GM19455 (cell line): ENCODE results near the gene PTPRJ.

Experiments used
- ATAC-seq: cut with Tn5 transposase; IDR thresholded peaks from one replicate; pipeline ENCODE4 v1.9.1; 2021; ENCODE audit not compliant: unreplicated experiment

The PTPRJ gene

DNA sequence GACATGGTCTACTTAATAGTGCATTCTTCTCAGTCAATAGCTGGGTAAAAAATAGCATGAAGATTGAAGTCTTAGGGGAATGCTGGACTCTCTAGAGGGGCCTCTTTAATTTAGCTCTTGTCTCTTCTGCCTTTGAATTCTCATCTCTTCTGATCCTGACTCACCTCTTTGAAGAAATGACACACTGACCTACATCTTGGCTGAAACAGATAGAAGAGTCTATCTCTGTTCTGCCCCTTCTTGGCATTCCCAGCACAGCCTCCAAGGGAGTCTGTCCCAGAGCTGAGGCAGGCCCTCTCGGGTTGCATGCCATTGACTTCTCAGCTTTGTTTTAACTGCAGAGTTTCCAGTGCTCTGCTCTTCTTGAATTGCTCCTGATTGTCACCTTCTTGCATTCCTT lies 55.7 kb downstream of the PTPRJ start:
- ATAC-seq: no peak

DNA sequence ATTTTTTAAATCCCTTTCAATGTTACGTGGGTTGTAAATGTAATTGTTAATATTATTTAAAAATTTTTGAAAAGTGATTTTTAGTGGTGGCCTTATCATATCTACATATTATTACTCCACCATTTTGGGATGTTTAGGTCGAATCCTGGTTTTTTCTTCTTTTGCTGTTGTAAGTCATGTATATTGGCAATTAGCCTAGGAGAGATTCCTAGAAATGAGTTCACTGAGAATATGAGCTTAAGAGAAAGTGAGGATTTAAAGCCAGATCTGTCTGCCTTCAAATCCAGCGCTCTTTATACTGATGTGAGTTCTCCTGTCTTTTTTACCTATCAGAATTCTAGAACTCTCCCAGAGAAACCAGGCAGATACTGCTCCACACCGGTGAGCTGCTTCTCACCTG lies 56.1 kb downstream of the PTPRJ start:
- no peak for ATAC-seq

DNA sequence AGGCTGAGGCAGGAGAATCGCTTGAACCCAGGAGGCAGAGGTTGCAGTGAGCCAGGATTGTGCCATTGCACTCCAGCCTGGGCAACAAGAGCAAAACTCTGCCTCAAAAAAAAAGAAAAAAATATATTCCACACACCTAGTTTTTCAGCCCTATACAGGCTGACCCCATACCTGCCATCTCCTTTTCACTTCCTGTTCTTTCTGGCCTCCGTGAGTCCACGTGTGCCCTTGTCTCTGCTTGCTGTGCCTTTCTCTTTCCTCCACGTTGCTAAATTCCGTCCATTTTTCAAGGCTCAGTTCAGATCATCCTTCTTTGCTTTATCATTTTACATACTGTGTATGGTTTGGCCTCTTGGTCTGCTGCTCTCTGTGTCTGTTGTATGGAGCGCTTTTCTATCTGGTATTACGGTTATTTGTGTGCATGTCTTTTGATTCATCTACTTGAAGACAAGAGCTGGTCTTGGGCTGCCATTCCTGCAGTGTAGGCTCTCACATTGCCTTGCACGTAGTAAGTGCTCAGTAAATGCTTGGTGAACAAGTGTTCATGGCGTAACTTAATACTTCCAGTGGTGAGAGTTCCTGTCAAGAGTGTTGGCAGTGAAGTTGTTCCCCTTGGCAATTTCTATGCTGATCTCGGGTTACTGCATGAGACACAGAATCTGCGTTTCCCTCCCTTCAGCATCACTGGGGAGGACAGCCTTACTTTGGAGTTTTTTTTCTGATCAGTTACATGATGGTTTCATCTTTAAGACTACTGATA lies 57.5 kb downstream of the PTPRJ start:
- no peak for ATAC-seq

DNA sequence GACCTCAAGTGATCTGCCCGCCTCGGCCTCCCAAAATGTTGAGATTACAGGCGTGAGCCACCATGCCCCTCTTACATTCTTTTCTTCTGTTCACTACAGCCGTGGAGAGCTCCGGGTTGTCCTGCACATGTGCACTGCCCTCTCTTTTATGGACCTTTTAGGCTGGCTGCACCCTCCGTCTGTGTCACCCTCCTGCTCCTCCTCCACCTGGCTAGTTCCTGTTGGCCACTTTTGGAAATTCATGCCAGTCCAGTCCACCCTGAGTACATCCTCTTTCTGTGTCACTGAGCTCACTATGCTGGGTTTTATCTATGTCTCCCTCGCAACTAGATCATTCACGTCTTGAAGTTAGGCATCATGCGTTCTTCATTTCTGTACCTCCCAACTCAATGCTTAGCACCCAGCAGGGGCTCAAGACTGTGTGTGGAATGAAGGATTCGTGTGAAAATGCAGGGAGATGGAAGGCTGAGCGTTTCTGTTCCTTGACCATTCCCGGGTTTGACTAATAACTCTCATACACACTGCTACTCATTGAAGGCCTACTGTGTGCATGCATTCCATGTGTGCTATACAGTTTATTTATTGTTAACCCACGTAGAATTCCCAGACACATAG lies 60.6 kb downstream of the PTPRJ start:
- no peak for ATAC-seq

DNA sequence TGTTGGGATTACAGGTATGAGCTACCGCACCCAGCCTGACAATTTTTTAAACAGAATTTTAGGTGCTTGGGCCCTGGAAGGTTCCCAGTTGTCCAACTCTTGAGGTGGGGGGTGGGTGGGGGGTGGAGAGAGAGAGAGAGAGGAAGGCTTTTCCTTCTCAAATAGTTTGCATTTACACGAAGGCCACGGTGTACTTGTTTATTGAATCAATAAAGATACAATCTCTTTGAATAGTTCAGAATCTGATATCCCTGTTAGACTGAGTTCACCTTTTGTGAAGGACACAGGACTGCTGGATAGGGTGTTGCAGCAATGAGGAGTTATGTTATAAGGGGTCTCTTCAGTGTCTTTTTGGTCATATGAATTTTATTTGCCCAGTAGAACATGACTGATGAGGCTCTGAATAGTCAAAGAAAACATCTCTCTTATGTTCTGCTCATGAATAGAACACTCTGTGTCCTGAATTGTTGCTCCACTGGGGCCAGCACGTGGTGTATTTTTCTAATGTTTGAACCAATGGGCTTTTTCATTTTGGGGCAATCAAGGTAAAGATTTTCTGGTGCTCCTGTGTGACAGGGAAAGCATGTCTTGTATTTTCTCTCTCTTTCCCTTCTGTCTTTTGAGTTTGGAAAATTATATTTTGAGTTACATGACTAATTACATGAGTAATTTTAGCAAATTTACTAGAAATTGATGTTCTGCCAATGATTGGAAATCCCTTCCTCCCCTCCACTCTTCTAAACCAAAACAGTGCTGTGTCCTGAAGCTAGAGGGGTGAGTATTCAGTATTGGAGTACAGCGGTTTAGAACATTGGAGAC lies 61.7 kb downstream of the PTPRJ start:
- no peak for ATAC-seq

DNA sequence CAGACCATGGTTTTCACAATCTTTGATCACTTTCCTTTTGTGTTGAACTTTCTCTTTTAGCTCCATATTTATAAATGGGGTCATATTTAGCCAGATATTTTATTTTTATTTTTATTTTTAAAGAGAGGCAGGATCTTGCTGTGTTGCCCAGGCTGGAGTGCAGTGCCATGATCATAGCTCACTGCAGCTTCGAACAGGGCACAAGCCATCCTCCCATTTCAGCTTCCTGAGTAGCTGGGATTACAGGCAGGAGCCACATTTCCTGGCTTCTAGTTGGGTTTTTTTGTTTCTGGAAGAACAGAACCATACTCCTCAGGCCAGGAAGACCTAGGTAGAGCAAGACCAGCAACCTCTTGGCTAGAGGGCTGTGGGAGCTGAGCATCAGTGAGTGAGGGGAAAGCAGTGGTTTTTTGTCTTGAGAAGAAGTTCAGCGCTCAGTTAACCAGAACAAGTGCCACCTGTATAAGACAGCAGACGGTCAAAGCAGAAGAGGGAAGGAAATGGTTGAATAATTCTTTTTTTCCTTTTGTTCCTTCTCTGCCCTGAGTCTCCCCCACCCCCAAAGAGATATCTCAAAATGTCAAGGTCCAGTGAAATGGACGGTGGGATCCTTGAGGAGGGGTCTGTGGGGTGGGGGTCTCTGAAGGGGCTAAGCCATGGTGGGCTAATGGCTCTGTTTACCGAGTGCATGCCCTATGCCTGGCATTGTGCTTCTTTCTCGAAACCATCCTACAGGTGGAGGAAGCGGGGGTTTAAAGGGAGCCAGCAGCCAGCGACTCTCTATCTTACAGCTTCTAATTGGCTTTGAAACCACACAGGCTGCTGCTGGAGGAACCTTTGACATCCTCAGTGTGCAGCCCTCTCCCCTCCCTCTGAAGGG lies 63.0 kb downstream of the PTPRJ start:
- ATAC-seq: no peak

DNA sequence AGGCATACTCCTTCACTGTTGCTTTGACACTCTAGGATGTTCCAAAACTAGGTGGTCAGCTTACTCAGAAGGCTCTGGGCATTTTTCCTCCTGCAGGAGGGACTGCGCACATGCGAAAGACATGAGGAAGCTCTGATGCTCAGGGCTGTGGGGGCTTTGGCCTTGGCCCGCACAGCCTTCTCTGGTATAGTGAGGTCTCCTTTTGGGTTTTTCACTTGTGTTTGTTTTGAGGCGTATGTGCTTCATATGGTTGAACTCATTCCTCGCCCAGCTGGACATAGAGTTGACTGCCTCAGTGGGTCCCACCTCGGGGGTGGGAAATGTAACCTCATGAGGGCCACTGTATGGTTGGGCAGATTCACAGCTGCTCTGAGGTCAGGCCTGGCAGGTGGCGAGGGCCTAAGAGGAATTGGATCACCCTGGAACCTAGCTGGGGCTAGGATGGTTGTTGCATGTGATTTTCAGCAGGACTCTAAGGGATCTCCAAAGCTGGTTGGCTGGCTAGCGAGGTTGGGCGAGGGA lies 63.7 kb downstream of the PTPRJ start:
- no peak for ATAC-seq

DNA sequence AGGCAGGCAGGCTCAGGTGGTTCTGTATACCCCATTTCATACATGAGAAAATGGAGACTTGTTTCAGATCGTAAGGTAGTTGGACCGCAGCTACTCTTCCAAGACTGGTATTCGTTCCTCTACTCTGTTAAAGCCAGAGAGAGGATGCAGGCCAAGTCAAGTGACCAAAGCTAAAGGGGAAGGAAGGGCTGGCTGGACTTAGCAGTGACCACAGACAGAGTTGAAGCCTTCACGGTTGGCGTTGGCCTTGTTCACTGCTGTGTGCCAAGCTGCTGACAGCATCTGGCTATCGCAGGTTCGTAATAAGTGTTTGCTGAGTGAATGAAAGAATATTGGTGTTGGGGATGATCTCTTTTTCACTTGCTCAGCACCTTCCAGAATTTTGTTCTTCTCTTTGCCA lies 64.2 kb downstream of the PTPRJ start:
- no peak for ATAC-seq

DNA sequence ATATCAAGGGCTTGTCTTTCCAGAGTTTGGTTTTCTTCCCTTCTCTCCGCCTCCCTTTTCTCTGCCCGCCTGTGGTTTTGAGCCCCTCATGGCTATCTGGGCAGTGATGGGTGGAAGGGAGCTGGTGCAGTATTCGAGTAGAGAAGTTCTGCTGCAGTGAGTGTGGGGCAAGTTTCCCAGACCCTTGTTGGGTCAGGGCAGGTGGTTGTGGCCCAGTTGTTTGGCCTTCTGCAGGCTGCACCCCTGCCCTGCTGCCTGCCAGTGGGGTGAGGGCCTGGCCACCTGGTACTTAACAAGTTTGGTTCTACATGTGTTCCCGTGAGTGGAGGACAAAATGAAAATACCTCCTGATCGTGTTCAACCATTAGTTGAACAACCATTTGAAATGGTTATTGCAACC lies 65.2 kb downstream of the PTPRJ start:
- ATAC-seq: no peak

DNA sequence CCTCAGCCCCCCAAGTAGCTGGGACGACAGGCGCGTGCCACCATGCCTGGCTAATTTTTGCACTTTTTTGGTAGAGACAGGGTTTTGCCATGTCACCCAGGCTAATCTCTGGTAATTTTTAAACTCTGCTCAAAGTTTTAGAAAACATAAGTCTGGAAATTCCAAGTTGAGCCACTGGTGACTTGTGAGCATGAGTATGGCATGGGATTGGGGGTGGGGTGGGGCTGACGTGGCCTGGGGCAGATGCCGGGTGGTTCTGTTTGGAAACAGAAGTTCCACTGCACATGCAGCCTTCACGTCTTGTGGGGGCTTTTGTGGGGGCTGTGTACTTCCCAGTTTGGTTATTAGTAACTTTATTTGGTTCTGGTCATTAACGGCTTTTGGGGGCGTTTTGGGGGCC lies 67.3 kb downstream of the PTPRJ start:
- no peak for ATAC-seq

DNA sequence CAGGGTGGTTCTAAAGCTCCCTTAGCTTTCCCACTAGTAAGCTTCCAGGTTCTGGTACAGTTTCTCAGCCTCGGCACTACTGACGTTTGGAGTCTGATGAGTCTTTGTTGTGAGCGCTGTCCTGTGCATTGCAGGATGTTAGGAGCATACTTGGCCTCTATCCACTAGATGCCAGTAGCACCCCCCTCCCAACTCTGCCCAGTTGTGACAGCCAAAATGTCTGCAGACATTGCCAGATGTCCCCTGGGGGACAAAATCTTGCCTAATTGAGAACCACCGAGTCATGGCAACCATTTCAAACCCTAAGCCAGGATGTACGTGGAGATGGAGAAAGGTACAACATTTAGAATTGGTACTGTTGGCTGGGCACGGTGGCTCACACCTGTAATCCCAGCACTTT lies 68.7 kb downstream of the PTPRJ start:
- ATAC-seq: no peak

DNA sequence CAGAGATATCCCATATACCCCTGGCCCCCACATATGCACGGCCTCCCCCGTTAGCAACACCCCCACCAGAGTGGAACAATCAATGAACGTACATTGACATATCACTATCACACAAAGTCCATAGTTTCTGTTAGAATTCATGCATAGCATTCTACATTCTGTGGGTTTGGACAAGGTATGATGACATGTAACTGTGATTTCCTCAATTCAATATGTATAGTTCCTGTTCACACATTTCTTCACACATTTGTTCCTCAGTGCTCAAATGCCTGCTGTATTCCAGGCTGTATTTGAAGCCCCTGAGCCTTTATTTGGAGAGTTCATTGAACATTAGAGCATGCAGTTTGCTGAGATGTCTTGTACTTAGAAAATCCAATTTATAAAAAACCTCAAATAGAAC lies 69.9 kb downstream of the PTPRJ start:
- ATAC-seq: no peak

DNA sequence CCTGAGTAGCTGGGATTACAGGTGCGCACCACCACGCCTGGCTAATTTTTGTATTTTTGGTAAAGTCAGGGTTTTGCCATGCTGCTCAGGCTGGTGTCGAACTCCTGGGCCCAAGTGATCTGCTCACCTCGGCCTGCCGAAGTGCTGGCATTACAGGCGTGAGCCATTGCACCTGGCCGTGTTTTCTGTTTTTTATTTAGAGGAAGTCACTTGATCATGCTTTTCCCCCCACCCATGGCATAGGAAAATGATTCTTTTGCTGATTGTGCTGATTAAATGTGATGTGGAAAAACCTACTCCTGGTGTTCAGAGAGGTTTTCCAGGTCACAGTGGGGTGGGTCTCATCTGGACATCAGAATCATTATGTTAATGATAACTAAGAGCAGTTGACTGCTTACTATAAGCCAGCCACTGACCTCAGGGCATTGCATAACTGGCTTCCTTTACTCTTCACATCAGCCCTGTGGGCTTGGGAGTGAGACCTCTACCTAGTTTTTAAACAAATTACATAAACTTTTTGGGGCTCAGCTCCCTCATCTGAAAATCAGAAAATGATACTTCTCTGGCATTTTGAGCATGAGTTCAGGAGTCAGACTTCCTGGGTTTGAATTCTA lies 71.0 kb downstream of the PTPRJ start:
- ATAC-seq: no peak

DNA sequence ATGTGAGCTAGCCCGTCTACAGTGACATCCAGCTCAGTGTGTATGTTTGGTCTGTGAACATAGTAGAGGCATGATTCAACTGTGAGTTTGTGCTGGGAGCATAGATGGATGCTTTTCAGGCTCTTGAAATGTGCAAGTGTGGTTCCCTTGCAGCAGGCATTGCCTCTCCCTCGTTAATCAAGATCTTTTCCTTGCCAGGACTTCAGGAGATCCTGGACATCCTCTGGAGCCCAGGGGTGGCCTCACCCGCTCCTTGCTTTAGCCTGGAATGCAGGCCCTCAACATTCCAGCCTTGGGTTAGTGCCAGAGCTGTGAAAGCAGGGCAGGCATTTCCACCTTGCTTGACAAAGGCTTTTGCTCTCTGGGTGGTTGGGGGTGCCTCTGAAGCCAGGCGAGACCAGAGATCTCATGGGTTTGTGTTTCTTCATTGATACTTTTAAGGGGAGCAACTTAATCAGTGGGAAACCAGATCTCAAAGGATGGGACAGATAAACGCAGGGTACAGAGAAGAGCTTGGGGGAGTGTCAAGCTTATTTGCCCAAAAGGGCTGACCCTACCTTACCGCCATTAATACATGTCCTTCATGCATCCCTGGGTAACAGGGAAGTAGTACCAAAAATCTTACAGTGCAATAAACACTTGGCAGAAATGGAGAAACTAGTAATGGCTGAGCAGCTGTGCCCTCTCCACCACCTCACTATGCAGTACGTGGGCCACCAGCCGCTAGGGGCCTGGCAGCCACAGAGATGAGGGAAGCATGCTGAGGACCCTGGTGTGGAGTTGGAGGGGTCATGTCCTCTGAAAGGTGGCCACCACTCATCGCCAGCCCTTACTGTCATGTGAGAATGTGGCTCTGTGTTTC lies 72.1 kb downstream of the PTPRJ start:
- no peak for ATAC-seq

DNA sequence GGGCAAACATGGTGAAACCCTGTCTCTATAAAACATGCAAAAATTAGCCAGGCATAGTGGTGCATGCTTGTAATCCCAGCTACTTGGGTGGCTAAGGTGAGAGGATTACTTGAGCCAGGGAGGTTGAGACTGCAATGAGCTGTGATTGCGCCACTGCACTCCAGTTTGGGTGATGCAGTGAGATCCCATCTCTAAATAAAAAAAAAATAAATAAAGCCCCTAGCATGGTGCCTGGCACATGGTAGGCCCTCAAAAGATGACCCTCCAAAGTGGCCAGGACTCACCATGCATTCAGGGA lies 74.6 kb downstream of the PTPRJ start:
- no peak for ATAC-seq

DNA sequence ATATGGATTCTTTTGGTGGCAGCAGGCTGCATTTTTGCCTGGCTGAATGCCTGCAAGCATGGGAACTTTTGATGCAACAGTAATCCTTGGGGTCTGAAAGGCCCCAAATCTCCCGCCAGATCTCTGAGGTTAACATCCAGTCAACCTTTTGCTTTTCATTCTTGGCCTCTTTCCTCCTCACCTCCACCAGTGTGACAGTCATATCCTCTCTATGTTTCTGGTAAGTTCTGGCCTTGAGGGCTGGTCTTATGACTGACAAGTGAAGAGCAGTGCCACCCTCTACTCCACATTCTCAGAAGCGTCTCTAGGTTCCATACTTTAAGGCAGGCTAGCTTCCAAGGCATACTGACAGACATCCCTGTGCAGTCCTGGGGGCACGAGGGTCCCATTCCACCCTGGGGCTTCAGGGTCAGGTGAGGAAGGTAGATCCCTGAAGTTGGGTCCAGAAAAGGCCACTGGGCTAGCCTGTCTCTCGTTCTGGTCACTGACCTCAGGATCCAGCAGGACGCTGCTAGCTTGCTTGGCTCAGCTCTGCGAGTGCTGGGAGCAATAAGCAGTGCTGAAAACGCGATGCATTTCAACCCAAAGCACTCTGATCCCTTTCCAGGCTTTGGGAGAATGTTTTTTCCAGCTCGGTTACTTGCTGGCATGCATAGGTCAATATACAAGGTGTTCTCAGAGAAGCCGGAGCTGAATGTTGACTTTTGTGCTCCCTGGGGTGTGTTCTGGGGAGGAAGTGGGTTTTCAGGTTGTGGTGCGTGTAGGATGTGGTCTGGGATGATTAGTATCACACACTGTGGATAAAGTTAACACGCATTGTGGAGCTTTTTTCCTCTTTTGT lies 75.2 kb downstream of the PTPRJ start:
- no peak for ATAC-seq

DNA sequence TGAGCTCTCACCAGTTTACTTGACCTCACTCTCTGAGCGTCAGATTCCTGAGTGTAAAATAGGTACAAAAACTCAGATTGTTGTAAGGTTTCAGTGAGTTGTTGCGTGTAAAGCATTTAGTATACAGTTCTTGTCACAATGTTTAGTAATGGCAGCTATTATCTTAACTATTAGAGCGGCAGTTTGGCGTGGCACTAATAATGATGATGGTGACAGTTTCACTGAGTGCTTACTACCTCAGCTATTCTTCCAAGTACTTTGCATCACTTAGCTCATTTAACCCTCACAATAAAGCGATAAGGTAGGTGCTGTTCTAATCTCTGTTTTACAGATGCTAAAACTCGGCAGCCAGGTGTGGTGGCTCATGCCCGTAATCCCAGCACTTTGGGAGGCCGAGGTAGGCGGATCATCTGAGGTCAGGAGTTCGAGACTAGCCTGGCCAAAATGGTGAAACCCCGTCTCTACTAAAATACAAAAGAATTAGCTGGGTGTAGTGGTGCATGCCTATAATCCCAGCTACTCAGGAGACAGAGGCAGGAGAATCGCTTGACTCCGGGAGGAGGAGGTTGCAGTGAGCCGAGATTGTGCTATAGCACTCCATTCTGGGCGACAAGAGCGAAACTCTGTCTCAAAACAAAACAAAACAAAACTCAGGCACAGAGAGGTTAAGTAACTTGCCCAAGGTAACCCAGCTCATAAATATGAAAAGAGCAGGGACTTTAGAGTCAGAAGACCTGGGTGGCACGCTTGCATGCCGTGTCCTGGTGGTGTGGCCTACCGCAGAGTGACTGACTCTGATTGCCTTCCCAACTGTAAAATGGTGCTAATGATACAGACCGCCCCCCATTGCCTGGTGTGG lies 76.2 kb downstream of the PTPRJ start:
- no peak for ATAC-seq

DNA sequence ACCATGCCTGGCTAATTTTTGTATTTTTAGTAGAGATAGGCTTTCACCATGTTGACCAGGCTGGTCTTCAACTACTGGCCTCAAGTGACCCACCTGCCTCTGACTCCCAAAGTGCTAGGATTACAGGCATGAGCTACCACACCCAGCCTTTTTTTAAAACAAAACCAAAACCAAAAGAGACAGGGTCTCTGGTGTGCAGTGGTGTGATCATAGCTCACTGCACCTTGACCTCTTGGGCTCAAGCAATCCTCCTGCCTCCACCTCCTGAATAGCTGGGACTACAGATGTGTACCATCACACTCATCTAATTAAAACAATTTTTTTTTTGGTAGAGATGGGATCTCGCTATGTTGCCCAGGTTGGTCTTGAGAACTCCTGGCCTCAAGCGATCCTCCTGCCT lies 77.7 kb downstream of the PTPRJ start:
- ATAC-seq: no peak
